HEK293 (cell line): ENCODE measurements around the gene ERBB2.

Experiments used
- BCL11A ChIP-seq: fragments of 450-650 bp; formaldehyde crosslinking; IDR thresholded peaks from 2 replicates; pipeline ENCODE4 v1.5.1; 2016; ENCODE audit warnings: low read depth, missing biosample characterization, missing genetic modification characterization
- BCL11B ChIP-seq: fragments of 450-650 bp; formaldehyde crosslinking; IDR thresholded peaks from 2 replicates; pipeline ENCODE4 v1.5.1; 2016; ENCODE audit warnings: low read depth, missing biosample characterization, missing genetic modification characterization
- BCL6B ChIP-seq: fragments of 450-650 bp; formaldehyde crosslinking; IDR thresholded peaks from 2 replicates; pipeline ENCODE4 v1.5.1; 2017; ENCODE audit warnings: missing biosample characterization, missing genetic modification characterization
- OSR2 ChIP-seq: fragments of 450-650 bp; formaldehyde crosslinking; IDR thresholded peaks from 2 replicates; pipeline ENCODE4 v1.5.1; 2016; ENCODE audit warnings: missing biosample characterization, missing genetic modification characterization
- ZBTB21 ChIP-seq: fragments of 450-650 bp; formaldehyde crosslinking; IDR thresholded peaks from 2 replicates; pipeline ENCODE4 v1.5.1; 2017; ENCODE audit warnings: missing biosample characterization, missing genetic modification characterization
- ZBTB44 ChIP-seq: fragments of 450-650 bp; IDR thresholded peaks from 2 replicates; pipeline ENCODE4 v1.5.1; 2018; ENCODE audit warnings: missing biosample characterization, mild to moderate bottlenecking, missing genetic modification characterization
- ZBTB49 ChIP-seq: fragments of 450-650 bp; formaldehyde crosslinking; IDR thresholded peaks from 2 replicates; pipeline ENCODE4 v1.5.1; 2016; ENCODE audit warnings: missing biosample characterization, missing genetic modification characterization, low read depth
- ZFP41 ChIP-seq: fragments of 450-650 bp; formaldehyde crosslinking; IDR thresholded peaks from 2 replicates; pipeline ENCODE4 v1.5.1; 2016; ENCODE audit warnings: missing biosample characterization, missing genetic modification characterization, borderline replicate concordance
- ZNF157 ChIP-seq: fragments of 450-650 bp; formaldehyde crosslinking; IDR thresholded peaks from 2 replicates; pipeline ENCODE4 v1.5.1; 2016; ENCODE audit warnings: missing biosample characterization, missing genetic modification characterization
- ZNF23 ChIP-seq: fragments of 450-650 bp; formaldehyde crosslinking; IDR thresholded peaks from 2 replicates; pipeline ENCODE4 v1.5.1; 2016; ENCODE audit warnings: missing biosample characterization, missing genetic modification characterization, borderline replicate concordance
- ZNF274 ChIP-seq, 2 experiments: fragments of 200-500 bp in 1 of 2; fragments of 450-650 bp in 1 of 2; sonication (Bioruptor generic) in 1 of 2; formaldehyde crosslinking in 1 of 2; IDR thresholded peaks; 2 replicates each; pipeline versions ENCODE4 v1.5.1 to v1.6.1; 2014 to 2016; ENCODE audit warnings: borderline replicate concordance in 1 of 2, inconsistent platforms in 1 of 2, low read length in 1 of 2, missing biosample characterization in 1 of 2, missing genetic modification characterization in 1 of 2
- ZNF350 ChIP-seq: fragments of 450-650 bp; formaldehyde crosslinking; IDR thresholded peaks from 2 replicates; pipeline ENCODE4 v1.5.0; 2017; ENCODE audit warnings: missing biosample characterization, mild to moderate bottlenecking, missing genetic modification characterization
- ZNF366 ChIP-seq: fragments of 450-650 bp; formaldehyde crosslinking; conservative IDR thresholded peaks from 2 replicates; pipeline ENCODE4 v1.5.1; 2016; ENCODE audit warnings: missing biosample characterization, missing genetic modification characterization
- ZNF391 ChIP-seq: fragments of 450-650 bp; formaldehyde crosslinking; IDR thresholded peaks from 2 replicates; pipeline ENCODE4 v1.5.1; 2016; ENCODE audit warnings: low read depth, missing biosample characterization, missing genetic modification characterization, borderline replicate concordance
- ZNF426 ChIP-seq: fragments of 450-650 bp; formaldehyde crosslinking; IDR thresholded peaks from 2 replicates; pipeline ENCODE4 v1.5.1; 2017; ENCODE audit warnings: missing biosample characterization, missing genetic modification characterization, mild to moderate bottlenecking, inconsistent platforms, moderate library complexity
- ZNF501 ChIP-seq: fragments of 450-650 bp; formaldehyde crosslinking; IDR thresholded peaks from 2 replicates; pipeline ENCODE4 v1.5.1; 2016; ENCODE audit warnings: missing biosample characterization, missing genetic modification characterization
- ZNF544 ChIP-seq: fragments of 450-650 bp; formaldehyde crosslinking; IDR thresholded peaks from 2 replicates; pipeline ENCODE4 v1.5.0; 2017; ENCODE audit warnings: missing biosample characterization, missing genetic modification characterization
- ZNF658 ChIP-seq: fragments of 450-650 bp; formaldehyde crosslinking; IDR thresholded peaks from 2 replicates; pipeline ENCODE4; 2016; ENCODE audit warnings: missing biosample characterization, missing genetic modification characterization
- ZNF704 ChIP-seq: fragments of 450-650 bp; formaldehyde crosslinking; IDR thresholded peaks from 2 replicates; pipeline ENCODE4 v1.5.1; 2016; ENCODE audit warnings: missing biosample characterization, missing genetic modification characterization
- ZNF747 ChIP-seq: fragments of 450-650 bp; formaldehyde crosslinking; IDR thresholded peaks from 2 replicates; pipeline ENCODE4 v1.5.1; 2016; ENCODE audit warnings: missing biosample characterization, missing genetic modification characterization
- ZNF76 ChIP-seq: fragments of 450-650 bp; formaldehyde crosslinking; IDR thresholded peaks from 2 replicates; pipeline ENCODE4; 2016; ENCODE audit warnings: low read depth, missing biosample characterization, missing genetic modification characterization, borderline replicate concordance
- ZNF792 ChIP-seq: fragments of 450-650 bp; formaldehyde crosslinking; IDR thresholded peaks from 2 replicates; pipeline ENCODE4 v1.5.1; 2016; ENCODE audit warnings: missing biosample characterization, missing genetic modification characterization
- ZNF837 ChIP-seq: fragments of 450-650 bp; formaldehyde crosslinking; IDR thresholded peaks from 2 replicates; pipeline ENCODE4 v1.5.1; 2016; ENCODE audit warnings: missing biosample characterization, missing genetic modification characterization
- TF ChIP-seq, protein P1 (sequence below): fragments of 450-650 bp; formaldehyde crosslinking; IDR thresholded peaks from 2 replicates; pipeline ENCODE4 v1.5.1; 2017; ENCODE audit warnings: missing biosample characterization, missing genetic modification characterization
- TF ChIP-seq, protein P2 (sequence below): fragments of 450-650 bp; formaldehyde crosslinking; IDR thresholded peaks from 2 replicates; pipeline ENCODE4 v1.5.1; 2016; ENCODE audit warnings: missing biosample characterization, missing genetic modification characterization, low read depth
- TF ChIP-seq, protein P3 (sequence below): fragments of 450-650 bp; formaldehyde crosslinking; IDR thresholded peaks from 2 replicates; pipeline ENCODE4 v1.5.1; 2016; ENCODE audit warnings: missing biosample characterization, missing genetic modification characterization

Gene ERBB2

DNA sequence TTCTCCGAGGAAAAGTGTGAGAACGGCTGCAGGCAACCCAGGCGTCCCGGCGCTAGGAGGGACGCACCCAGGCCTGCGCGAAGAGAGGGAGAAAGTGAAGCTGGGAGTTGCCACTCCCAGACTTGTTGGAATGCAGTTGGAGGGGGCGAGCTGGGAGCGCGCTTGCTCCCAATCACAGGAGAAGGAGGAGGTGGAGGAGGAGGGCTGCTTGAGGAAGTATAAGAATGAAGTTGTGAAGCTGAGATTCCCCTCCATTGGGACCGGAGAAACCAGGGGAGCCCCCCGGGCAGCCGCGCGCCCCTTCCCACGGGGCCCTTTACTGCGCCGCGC lies at the start of gene ERBB2 (continued):
- TF ChIP-seq, protein P1, sequence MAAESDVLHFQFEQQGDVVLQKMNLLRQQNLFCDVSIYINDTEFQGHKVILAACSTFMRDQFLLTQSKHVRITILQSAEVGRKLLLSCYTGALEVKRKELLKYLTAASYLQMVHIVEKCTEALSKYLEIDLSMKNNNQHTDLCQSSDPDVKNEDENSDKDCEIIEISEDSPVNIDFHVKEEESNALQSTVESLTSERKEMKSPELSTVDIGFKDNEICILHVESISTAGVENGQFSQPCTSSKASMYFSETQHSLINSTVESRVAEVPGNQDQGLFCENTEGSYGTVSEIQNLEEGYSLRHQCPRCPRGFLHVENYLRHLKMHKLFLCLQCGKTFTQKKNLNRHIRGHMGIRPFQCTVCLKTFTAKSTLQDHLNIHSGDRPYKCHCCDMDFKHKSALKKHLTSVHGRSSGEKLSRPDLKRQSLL (tag by site-specific recombination) = no peak
- TF ChIP-seq ZNF76 (tag by site-specific recombination) (peak; percentile 68; the same call in 1 of the 2 replicates), BCL6B (tag by site-specific recombination) (no peak), OSR2 (tag by site-specific recombination) (no peak), ZNF704 (tag by site-specific recombination) (no peak), ZBTB49 (tag by site-specific recombination) (no peak), ZNF658 (no peak), ZNF350 (tag by site-specific recombination) (no peak), ZNF792 (no peak), ZNF274 (IDR thresholded peaks at IDR 0.05; ENCODE audit: low read length) (no peak), ZNF274 (tag by site-specific recombination; IDR thresholded peaks at IDR 0.05; ENCODE audit: borderline replicate concordance) (no peak), ZNF747 (tag by site-specific recombination) (no peak), BCL11A (tag by site-specific recombination) (no peak), ZNF157 (tag by site-specific recombination) (no peak), ZNF391 (tag by site-specific recombination) (no peak), ZNF837 (no peak), ZNF426 (tag by site-specific recombination) (no peak), ZNF501 (tag by site-specific recombination) (no peak), ZNF544 (tag by site-specific recombination) (no peak), ZBTB21 (no peak), ZBTB44 (tag by site-specific recombination) (no peak), ZFP41 (tag by site-specific recombination) (no peak), ZNF366 (tag by site-specific recombination) (peak; percentile 75), BCL11B (tag by site-specific recombination) (no peak), ZNF23 (tag by site-specific recombination) (no peak)
- TF ChIP-seq, protein P2, sequence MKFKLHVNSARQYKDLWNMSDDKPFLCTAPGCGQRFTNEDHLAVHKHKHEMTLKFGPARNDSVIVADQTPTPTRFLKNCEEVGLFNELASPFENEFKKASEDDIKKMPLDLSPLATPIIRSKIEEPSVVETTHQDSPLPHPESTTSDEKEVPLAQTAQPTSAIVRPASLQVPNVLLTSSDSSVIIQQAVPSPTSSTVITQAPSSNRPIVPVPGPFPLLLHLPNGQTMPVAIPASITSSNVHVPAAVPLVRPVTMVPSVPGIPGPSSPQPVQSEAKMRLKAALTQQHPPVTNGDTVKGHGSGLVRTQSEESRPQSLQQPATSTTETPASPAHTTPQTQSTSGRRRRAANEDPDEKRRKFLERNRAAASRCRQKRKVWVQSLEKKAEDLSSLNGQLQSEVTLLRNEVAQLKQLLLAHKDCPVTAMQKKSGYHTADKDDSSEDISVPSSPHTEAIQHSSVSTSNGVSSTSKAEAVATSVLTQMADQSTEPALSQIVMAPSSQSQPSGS = no peak
- TF ChIP-seq, protein P3, sequence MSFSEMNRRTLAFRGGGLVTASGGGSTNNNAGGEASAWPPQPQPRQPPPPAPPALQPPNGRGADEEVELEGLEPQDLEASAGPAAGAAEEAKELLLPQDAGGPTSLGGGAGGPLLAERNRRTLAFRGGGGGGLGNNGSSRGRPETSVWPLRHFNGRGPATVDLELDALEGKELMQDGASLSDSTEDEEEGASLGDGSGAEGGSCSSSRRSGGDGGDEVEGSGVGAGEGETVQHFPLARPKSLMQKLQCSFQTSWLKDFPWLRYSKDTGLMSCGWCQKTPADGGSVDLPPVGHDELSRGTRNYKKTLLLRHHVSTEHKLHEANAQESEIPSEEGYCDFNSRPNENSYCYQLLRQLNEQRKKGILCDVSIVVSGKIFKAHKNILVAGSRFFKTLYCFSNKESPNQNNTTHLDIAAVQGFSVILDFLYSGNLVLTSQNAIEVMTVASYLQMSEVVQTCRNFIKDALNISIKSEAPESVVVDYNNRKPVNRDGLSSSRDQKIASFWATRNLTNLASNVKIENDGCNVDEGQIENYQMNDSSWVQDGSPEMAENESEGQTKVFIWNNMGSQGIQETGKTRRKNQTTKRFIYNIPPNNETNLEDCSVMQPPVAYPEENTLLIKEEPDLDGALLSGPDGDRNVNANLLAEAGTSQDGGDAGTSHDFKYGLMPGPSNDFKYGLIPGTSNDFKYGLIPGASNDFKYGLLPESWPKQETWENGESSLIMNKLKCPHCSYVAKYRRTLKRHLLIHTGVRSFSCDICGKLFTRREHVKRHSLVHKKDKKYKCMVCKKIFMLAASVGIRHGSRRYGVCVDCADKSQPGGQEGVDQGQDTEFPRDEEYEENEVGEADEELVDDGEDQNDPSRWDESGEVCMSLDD (tag by site-specific recombination) = no peak
